ENCODE data around the gene MRAP. TPM values are rescaled to one million over a fixed set of nuclear protein-coding genes. Genes with fewer than 3 reads are reported as not detected.

The MRAP gene
- total and polyA plus RNA-seq, 9 of the 15 experiments (the other 6 are each of a cell fraction or from before 2014, with no cell fraction given), result 0.63 to 2.3 TPM; not detected in 7

- TF ChIP-seq PHF21A (IDR thresholded peaks at IDR 0.05; ENCODE audit: borderline replicate concordance, low read depth) (no peak), CEBPG (CRISPR knock-in tag; IDR thresholded peaks at IDR 0.05) (no peak), CEBPG (tag; conservative IDR thresholded peaks at IDR 0.05 in 1 of 2, IDR thresholded peaks at IDR 0.05 in 1 of 2) (no peak), ZNF398 (CRISPR knock-in tag; IDR thresholded peaks at IDR 0.05) (no peak), CUX1 (CRISPR knock-in tag; IDR thresholded peaks at IDR 0.05) (no peak), JUNB (CRISPR knock-in tag; conservative IDR thresholded peaks at IDR 0.05) (no peak), SRSF9 (IDR thresholded peaks at IDR 0.05; ENCODE audit: borderline replicate concordance, low read depth, low read length) (no peak), E2F6 (IDR thresholded peaks at IDR 0.05; ENCODE audit: borderline replicate concordance in 1 of 2, extremely low read depth in 1 of 2, insufficient read depth in 1 of 2, insufficient read length in 1 of 2, low read depth in 1 of 2, low read length in 1 of 2, poor library complexity in 1 of 2, severe bottlenecking in 1 of 2) (no peak), TEAD2 (tag; IDR thresholded peaks at IDR 0.05) (no peak), SMARCC2 (IDR thresholded peaks at IDR 0.05; ENCODE audit: low read depth) (no peak), ZFP30 (CRISPR knock-in tag; IDR thresholded peaks at IDR 0.05; ENCODE audit: borderline replicate concordance) (no peak), NCOA1 (IDR thresholded peaks at IDR 0.05; ENCODE audit: low read depth) (no peak), CREB5 (CRISPR knock-in tag; IDR thresholded peaks at IDR 0.05) (no peak)
- no peak overlapping the region for H2AFZ ChIP-seq (ENCODE audit: low read depth, low read length)
- H3K4me2 ChIP-seq (ENCODE audit: insufficient read depth, low read length), result no peak overlapping the region
- intact Hi-C loops (cut with micrococcal nuclease) (no loop called here), in situ Hi-C loops (cut with MboI) (no loop called here)
- no peaks in the 10 kb centered on the region for H3K9me3 ChIP-seq (replicated peaks; ENCODE audit: control insufficient read depth, insufficient read depth, low read depth, low read length)
- H3K4me3 ChIP-seq, result no peak overlapping the region
- ChIA-PET CTCF (ENCODE audit: low intra/inter-chr PET ratio) (no interaction called here), POLR2A (interaction anchor here (0.8 kb wide), 1 partner anchor 11 kb away, joined by 3 read pairs; no protein-coding TSS in a partner anchor)
- H3K9me1 ChIP-seq (ENCODE audit: control insufficient read depth, insufficient read depth, low read length), result no peaks in the 10 kb centered on the region
- H3K27me3 ChIP-seq (ENCODE audit: control insufficient read depth in 2 of 2, insufficient read depth in 2 of 2, low read length in 2 of 2), result no peaks in the 10 kb centered on the region
- no peak for FAIRE-seq
- ATAC-seq, result no peak
- 74% methylated on average over 4 of the region's 4 CpGs for WGBS (ENCODE audit: insufficient coverage, low coverage, missing lambda C conversion rate)
- H4K20me1 ChIP-seq (replicated peaks; ENCODE audit: control insufficient read depth, insufficient read depth, low read length), result no peaks in the 10 kb centered on the region
- BruUV-seq (replicated peaks), result no TSS peak
- no peak for DNase-seq (ENCODE audit: extremely low read depth in 1 of 4, low spot score in 3 of 4)
- no peak overlapping the region for H3K27ac ChIP-seq (ENCODE audit: extremely low read depth, low read depth, low read length)
- no peaks in the 10 kb centered on the region for H3K4me1 ChIP-seq (replicated peaks in 1 of 2; ENCODE audit: control insufficient read depth in 2 of 2, insufficient read depth in 2 of 2, low read length in 2 of 2)
- no peaks in the 10 kb centered on the region for H3K79me2 ChIP-seq (ENCODE audit: control insufficient read depth, insufficient read depth, low read length)
- H3K9ac ChIP-seq (ENCODE audit: insufficient read depth in 1 of 2, low read depth in 2 of 2, low read length in 2 of 2), result no peak overlapping the region
- H3K36me3 ChIP-seq (ENCODE audit: control insufficient read depth, insufficient read depth, low read length), result peaks cover 3% of the 10 kb centered on the region; the same call in 1 of the 3 replicates
Measured at GRCh38 chr21:32285476-32285875, 13.2 kb upstream of the MRAP start.

All from K562 (cell line).